WTC11 (cell line): ENCODE data around the gene AGA.

Experiments
- AR ChIP-seq: fragments of 250-450 bp; sonication (Bioruptor Pico); IDR thresholded peaks from 2 replicates; pipeline ENCODE4 v1.9.0; 2021; ENCODE audit warnings: mild to moderate bottlenecking
- ATF3 ChIP-seq: sonication (generic); formaldehyde crosslinking; conservative IDR thresholded peaks from 2 replicates; pipeline ENCODE4 v1.8.1; 2022; ENCODE audit warnings: mild to moderate bottlenecking, missing genetic modification reagents
- CREB1 ChIP-seq: sonication (generic); formaldehyde crosslinking; IDR thresholded peaks from 2 replicates; pipeline ENCODE4 v1.8.0; 2023; ENCODE audit warnings: mild to moderate bottlenecking, missing genetic modification reagents
- CTCF ChIP-seq: fragments of 200-600 bp; IDR thresholded peaks from 2 replicates; pipeline ENCODE4 v1.8.0; 2022; ENCODE audit warnings: antibody characterized with exemption
- MAX ChIP-seq: sonication (generic); formaldehyde crosslinking; IDR thresholded peaks from 2 replicates; pipeline ENCODE4 v1.8.0; 2022; ENCODE audit warnings: mild to moderate bottlenecking, missing genetic modification reagents
- NFE2L1 ChIP-seq: sonication (generic); formaldehyde crosslinking; IDR thresholded peaks from 2 replicates; pipeline ENCODE4 v1.8.1; 2023; ENCODE audit warnings: missing genetic modification reagents
- NFYB ChIP-seq: sonication (generic); formaldehyde crosslinking; conservative IDR thresholded peaks from 2 replicates; pipeline ENCODE4 v1.8.0; 2022; ENCODE audit warnings: low read depth, missing genetic modification reagents
- OVOL2 ChIP-seq: fragments of 250-450 bp; sonication (Bioruptor Pico); IDR thresholded peaks from 2 replicates; pipeline ENCODE4 v1.9.0; 2021; ENCODE audit warnings: mild to moderate bottlenecking, borderline replicate concordance
- ZNF138 ChIP-seq: sonication (generic); formaldehyde crosslinking; conservative IDR thresholded peaks from 2 replicates; pipeline ENCODE4 v1.8.1; 2022; ENCODE audit warnings: mild to moderate bottlenecking, moderate library complexity, missing genetic modification reagents
- ZNF232 ChIP-seq: sonication (generic); formaldehyde crosslinking; IDR thresholded peaks from 2 replicates; pipeline ENCODE4 v1.8.0; 2022; ENCODE audit warnings: mild to moderate bottlenecking, missing genetic modification reagents
- ZNF423 ChIP-seq: fragments of 250-450 bp; sonication (Bioruptor Pico); IDR thresholded peaks from 2 replicates; pipeline ENCODE4 v2.1.2; 2022; ENCODE audit warnings: mild to moderate bottlenecking, moderate library complexity

GRCh38 chr4:177408023-177408422 is 34.2 kb downstream of the AGA start:
- no peak for TF ChIP-seq ATF3 (CRISPR knock-in tag)
- TF ChIP-seq OVOL2 (CRISPR knock-in tag) = no peak
- no peak for TF ChIP-seq CREB1 (CRISPR knock-in tag)
- no peak for TF ChIP-seq ZNF138 (CRISPR knock-in tag)
- no peak for TF ChIP-seq ZNF232
- TF ChIP-seq AR (CRISPR knock-in tag) = no peak
- TF ChIP-seq CTCF = no peak
- no peak for TF ChIP-seq MAX (CRISPR knock-in tag)
- no peak for TF ChIP-seq NFE2L1
- TF ChIP-seq NFYB = no peak
- TF ChIP-seq ZNF423 (CRISPR knock-in tag) = no peak
